Vagina (tissue), 2 donors: ENCODE data around the gene ANKRD36C. TPM values are rescaled to one million over a fixed set of nuclear protein-coding genes. Genes with fewer than 3 reads are reported as not detected.
"Not testable (repeated sequence)": the region's sequence is repeated elsewhere in the genome, so short reads cannot be mapped to it uniquely, and the experiment has no call there.

Experiments used
- DNase-seq, 2 donors: peaks; one replicate each; pipeline ENCODE4 v3.0.0-alpha.2; 2017; ENCODE audit errors: extremely low spot score in 2 of 2
- H3K27ac ChIP-seq: fragments of 200-600 bp; sonication (generic); one replicate; pipeline ENCODE4 v1.5.1; 2019
- H3K27me3 ChIP-seq: fragments of 200-600 bp; sonication (generic); one replicate; pipeline ENCODE4 v1.5.1; 2019
- H3K36me3 ChIP-seq, 2 donors: fragments of 200-600 bp; sonication (generic); one replicate each; pipeline ENCODE4 v1.5.1; 2017 to 2019
- H3K4me1 ChIP-seq: fragments of 200-600 bp; sonication (generic); one replicate; pipeline ENCODE4 v1.5.1; 2019
- H3K4me3 ChIP-seq, 2 donors: fragments of 200-600 bp; sonication (generic); 1 replicate in 1 of 2; 2 replicates in 1 of 2; pipeline ENCODE4 v1.5.1; 2016 to 2019
- H3K9me3 ChIP-seq: fragments of 200-600 bp; sonication (generic); one replicate; pipeline ENCODE4 v1.5.1; 2019
- CTCF ChIP-seq, 3 experiments: fragments of 450-650 bp in 2 of 3; fragments of 200-600 bp in 1 of 3; sonication (generic) in 1 of 3; IDR thresholded peaks; one replicate each; pipeline ENCODE4 v1.5.1; 2017 to 2019; ENCODE audit warnings: antibody characterized with exemption in 3 of 3, mild to moderate bottlenecking in 2 of 3, moderate library complexity in 2 of 3
- POLR2A ChIP-seq, 2 donors: fragments of 450-650 bp; IDR thresholded peaks; one replicate each; pipeline ENCODE4 v1.6.1; 2017; ENCODE audit warnings: antibody characterized with exemption in 2 of 2, mild to moderate bottlenecking in 2 of 2, moderate library complexity in 2 of 2
- POLR2AphosphoS5 ChIP-seq, 2 donors: sonication (generic); formaldehyde crosslinking; IDR thresholded peaks; one replicate each; pipeline ENCODE4 v1.9.0; 2017; ENCODE audit warnings: antibody characterized with exemption in 2 of 2, mild to moderate bottlenecking in 2 of 2, low read depth in 1 of 2; ENCODE audit not compliant: insufficient read depth in 1 of 2
- intact Hi-C: fragments of 100-400 bp; cut with DNase I; formaldehyde crosslinking; loops from one replicate; pipeline ENCODE4 v1.15.1; 2023
- total RNA-seq: library from RNA; depleted of rRNA; stranded (reverse); fragments of >200 nt; gene quantifications from one replicate; pipeline ENCODE4 v1.2.3, GENCODE V29; 2016

ANKRD36C gene
- total RNA-seq, 1 donor from 2014 or later = 36.6 TPM

DNA sequence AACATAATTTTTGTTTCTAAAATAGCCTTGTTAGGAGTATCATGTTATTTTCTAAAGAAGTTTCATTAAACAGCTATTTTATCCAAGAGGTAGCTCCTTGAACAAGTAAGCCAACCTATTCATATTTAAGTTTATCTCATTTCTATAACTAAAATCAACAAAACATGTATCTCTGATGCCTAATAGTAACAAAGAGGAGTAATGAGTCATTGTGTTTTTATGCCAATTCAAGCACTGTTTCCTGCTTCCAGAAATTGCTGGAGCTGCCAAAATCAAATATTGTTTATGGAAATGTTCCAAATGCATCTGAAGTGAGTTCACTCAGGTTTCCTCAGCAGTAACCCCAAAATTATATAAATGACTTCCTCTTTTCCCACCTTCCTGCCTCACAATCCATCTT, 76.5 kb downstream of the ANKRD36C start:
- DNase-seq, H3K4me3 ChIP-seq, H3K36me3 ChIP-seq, intact Hi-C loops, H3K9me3 ChIP-seq, H3K27ac ChIP-seq, H3K27me3 ChIP-seq, H3K4me1 ChIP-seq: not testable (repeated sequence)

- peak in 1 of 2 donors; percentile 58 for TF ChIP-seq POLR2AphosphoS5 (IDR thresholded peaks at IDR 0.05; ENCODE audit: insufficient read depth in 1 of 2, low read depth in 1 of 2)
- H3K27ac ChIP-seq, H3K4me1 ChIP-seq, H3K36me3 ChIP-seq, DNase-seq, intact Hi-C loops, H3K9me3 ChIP-seq, H3K27me3 ChIP-seq, H3K4me3 ChIP-seq: not testable (repeated sequence)
Measured at GRCh38 chr2:95911431-95911830, 80.2 kb downstream of the ANKRD36C start.

DNA sequence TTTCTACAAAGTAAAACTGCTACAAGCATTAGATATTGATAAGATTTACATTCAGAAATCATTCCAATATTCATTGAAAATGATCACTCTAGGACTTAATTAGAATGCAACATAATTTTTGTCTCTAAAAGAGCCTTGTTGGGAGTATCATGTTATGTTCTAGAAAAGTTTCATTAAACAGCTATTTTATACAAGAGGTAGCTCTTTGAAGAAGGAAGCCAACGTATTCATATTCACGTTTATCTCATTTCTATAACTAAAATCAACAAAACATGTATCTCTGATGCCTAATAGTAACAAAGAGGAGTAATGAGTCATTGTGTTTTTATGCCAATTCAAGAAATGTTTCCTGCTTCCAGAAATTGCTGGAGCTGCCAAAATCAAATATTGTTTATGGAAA, 97.2 kb downstream of the ANKRD36C start:
- H3K4me1 ChIP-seq, H3K27ac ChIP-seq, DNase-seq, H3K9me3 ChIP-seq, H3K36me3 ChIP-seq, intact Hi-C loops, H3K4me3 ChIP-seq, H3K27me3 ChIP-seq: not testable (repeated sequence)

DNA sequence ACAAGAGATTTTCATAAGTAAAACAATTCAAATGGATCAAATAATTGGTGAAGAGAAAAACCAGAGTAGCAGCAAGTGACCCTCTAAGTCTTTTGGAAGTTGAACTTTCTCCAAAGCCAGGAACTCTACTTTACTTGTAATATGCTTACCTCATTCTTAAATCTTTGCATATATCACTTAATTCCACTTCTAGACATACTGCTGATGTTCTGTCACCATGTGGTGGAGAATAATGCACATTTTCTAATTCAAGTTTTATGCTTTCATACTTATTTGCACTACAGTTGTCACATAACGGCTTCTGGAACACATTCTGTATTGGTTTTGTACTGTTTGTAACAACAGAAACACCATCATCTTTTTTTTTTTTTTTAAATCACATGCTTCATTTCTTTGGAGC, 123.7 kb downstream of the ANKRD36C start:
- DNase-seq, H3K27me3 ChIP-seq, H3K4me1 ChIP-seq, H3K27ac ChIP-seq, H3K36me3 ChIP-seq, intact Hi-C loops, H3K9me3 ChIP-seq, H3K4me3 ChIP-seq: not testable (repeated sequence)

DNA sequence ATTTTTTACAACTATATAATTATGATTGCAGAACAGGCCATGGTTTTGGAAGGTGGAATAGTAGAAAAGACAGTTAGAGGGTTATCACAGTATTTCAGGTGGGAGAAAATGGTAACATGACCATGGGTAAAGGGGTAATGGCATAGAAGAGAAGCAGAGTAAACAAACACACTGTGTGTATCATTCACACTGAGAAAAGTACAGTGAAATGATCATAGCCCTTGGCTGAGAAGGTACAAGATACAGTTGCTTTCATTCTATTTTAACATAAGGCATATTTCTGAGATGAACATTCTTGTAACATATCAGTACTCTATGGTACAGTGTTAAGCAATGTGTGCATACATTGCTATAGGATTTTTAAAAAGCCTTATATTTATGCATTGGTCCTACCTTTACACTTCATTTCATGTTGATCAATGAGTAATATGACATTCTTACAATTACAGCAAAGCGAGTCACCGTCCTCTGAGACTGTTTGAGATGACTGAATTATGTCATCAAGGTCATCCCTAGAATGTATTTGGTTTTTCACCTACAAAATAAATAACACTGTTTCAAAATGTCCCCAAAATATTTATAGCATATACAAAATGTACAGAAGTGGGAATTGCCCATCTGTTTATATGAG, 124.5 kb downstream of the ANKRD36C start:
- H3K27me3 ChIP-seq, intact Hi-C loops, H3K4me1 ChIP-seq, H3K36me3 ChIP-seq, H3K9me3 ChIP-seq, H3K4me3 ChIP-seq, DNase-seq, H3K27ac ChIP-seq: not testable (repeated sequence)

DNA sequence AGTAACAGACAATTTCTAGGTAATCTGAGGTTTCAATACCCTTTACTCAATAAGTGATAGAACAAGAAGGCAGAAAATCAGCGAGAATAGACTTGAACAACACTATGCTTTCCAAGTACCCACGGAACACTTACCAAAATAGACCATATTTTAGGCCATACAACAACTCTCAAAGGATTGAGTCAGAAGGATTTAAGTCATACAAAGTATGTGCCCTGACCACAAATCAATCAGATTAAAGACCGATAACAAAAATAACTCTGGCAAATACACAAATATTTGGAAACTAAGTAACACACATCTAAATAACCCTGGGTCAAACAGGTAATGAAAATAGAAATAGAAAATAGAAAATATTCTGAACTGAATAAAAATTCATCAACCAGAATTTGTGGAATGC, 129.5 kb downstream of the ANKRD36C start:
- DNase-seq, H3K4me3 ChIP-seq, H3K4me1 ChIP-seq, H3K36me3 ChIP-seq, intact Hi-C loops, H3K27ac ChIP-seq, H3K9me3 ChIP-seq, H3K27me3 ChIP-seq: not testable (repeated sequence)

- Histone ChIP-seq H3K4me3 (no peak overlapping the region), H3K27ac (no peak overlapping the region), H3K36me3 (peaks cover 0 to 26% of the 10 kb centered on the region in 2 donors), H3K9me3 (no peaks in the 10 kb centered on the region), H3K27me3 (no peaks in the 10 kb centered on the region), H3K4me1 (no peaks in the 10 kb centered on the region)
- intact Hi-C loops = no loop called here
- DNase-seq = no peak
- TF ChIP-seq POLR2AphosphoS5 (IDR thresholded peaks at IDR 0.05; ENCODE audit: insufficient read depth in 1 of 2, low read depth in 1 of 2) = no peak
- no peak for TF ChIP-seq POLR2A (IDR thresholded peaks at IDR 0.05)
- no peak for TF ChIP-seq CTCF (IDR thresholded peaks at IDR 0.05)
Measured at GRCh38 chr2:95836151-95836550, 155.5 kb downstream of the ANKRD36C start.

- H3K27ac ChIP-seq, H3K27me3 ChIP-seq, intact Hi-C loops, H3K9me3 ChIP-seq, H3K4me3 ChIP-seq, DNase-seq, H3K4me1 ChIP-seq: not testable (repeated sequence)
- H3K36me3 ChIP-seq = peaks cover 0 to 43% of the 10 kb centered on the region in 2 donors
Measured at GRCh38 chr2:95834077-95835013, 157.3 kb downstream of the ANKRD36C start.

- H3K4me3 ChIP-seq, H3K36me3 ChIP-seq, H3K27ac ChIP-seq, intact Hi-C loops, DNase-seq, H3K4me1 ChIP-seq, H3K27me3 ChIP-seq: not testable (repeated sequence)
- H3K9me3 ChIP-seq = peaks cover 19% of the 10 kb centered on the region
Measured at GRCh38 chr2:95824218-95824617, 167.4 kb downstream of the ANKRD36C start.

- H3K27ac ChIP-seq, H3K4me3 ChIP-seq, DNase-seq, intact Hi-C loops, H3K27me3 ChIP-seq, H3K36me3 ChIP-seq, H3K4me1 ChIP-seq: not testable (repeated sequence)
- peaks cover 25% of the 10 kb centered on the region for H3K9me3 ChIP-seq
Measured at GRCh38 chr2:95817521-95817920, 174.1 kb downstream of the ANKRD36C start.

- H3K36me3 ChIP-seq, DNase-seq, H3K4me1 ChIP-seq, H3K9me3 ChIP-seq, H3K27me3 ChIP-seq, H3K27ac ChIP-seq, intact Hi-C loops, H3K4me3 ChIP-seq: not testable (repeated sequence)
Measured at GRCh38 chr2:95813311-95813710, 178.3 kb downstream of the ANKRD36C start.
